ENCODE data around the gene INPP5A. TPM values are rescaled to one million over a fixed set of nuclear protein-coding genes. Genes with fewer than 3 reads are reported as not detected.

INPP5A gene
- total and polyA plus RNA-seq, 2 donors (not counting 1 experiment from before 2014, with no cell fraction given): 9.3 to 87.8 TPM

DNA sequence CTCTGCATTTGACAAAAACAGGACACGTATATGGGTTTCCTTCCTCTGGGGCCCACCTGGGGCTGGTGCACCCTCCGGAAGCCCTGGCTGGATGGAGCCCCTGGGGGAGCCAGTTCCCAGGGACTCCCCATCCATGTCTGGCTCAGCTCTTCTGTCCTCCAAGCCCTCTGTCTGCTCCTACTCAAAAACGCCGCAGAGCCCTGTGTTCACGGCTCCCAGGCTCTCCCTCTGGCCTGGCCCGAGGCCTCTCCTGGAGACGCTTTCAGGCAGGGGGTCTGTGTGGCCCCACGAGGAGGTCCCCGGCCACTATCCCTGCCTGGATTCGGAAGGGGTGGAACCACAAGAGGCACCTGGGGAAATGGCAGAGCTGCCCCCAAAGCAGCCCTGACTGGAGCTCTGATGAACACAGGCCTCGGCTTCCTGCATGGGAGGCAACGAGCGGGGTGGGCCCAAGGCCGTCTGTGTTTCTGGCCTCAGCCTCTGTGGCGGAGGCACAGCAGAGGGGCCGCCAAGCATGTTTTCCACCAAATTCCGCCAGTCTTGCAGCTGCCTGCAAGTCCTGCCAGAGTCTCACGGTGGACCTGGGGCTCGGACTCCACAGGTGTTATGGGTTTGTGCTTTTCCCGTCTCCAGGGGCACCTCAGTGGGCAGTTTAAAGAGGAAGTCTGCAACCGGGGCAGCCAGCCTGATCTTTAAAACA lies 22.6 kb upstream of the INPP5A start:
- ChIA-PET CTCF (interaction anchor here (1.4 to 1.7 kb wide), 2 partner anchors 21 to 57 kb away, joined by 3 to 5 read pairs; no protein-coding TSS in a partner anchor), POLR2A (interaction anchor here (0.6 to 1.1 kb wide), 2 partner anchors 25 to 55 kb away, joined by 3 to 4 read pairs; no protein-coding TSS in a partner anchor)
- Histone ChIP-seq H3K4me2 (replicated peaks; ENCODE audit: low read depth, low read length, poor library complexity, severe bottlenecking) (peak overlapping the region; percentile 85), H3K4me1 (ENCODE audit: control insufficient read depth in 2 of 2, insufficient read depth in 2 of 2, low read length in 2 of 2) (peaks cover 27 to 31% of the 10 kb centered on the region in 2 donors), H3K9ac (ENCODE audit: low read length) (peak overlapping the region; percentile 50), H3K36me3 (replicated peaks in 1 of 2; ENCODE audit: control extremely low read depth in 1 of 2, control insufficient read depth in 1 of 2, extremely low read depth in 1 of 2, insufficient read depth in 2 of 2, low read length in 1 of 2) (no peaks in the 10 kb centered on the region), H3K79me2 (ENCODE audit: control insufficient read depth, insufficient read depth, low read length) (no peaks in the 10 kb centered on the region), H3K4me3 (ENCODE audit: control extremely low read depth in 1 of 5, extremely low read depth in 1 of 5, insufficient read depth in 1 of 5, low read depth in 2 of 5, low read length in 4 of 5) (peak overlapping the region in 4 of 5 experiments; percentile 9 to 55 (median 29)), H2AFZ (ENCODE audit: insufficient read depth, low read depth, low read length, poor library complexity, severe bottlenecking) (peak overlapping the region; percentile 90), H3K27me3 (replicated peaks in 1 of 4; ENCODE audit: control extremely low read depth in 1 of 4, control insufficient read depth in 3 of 4, insufficient read depth in 4 of 4, low read length in 3 of 4) (peaks cover 0 to 4% (median 2%) of the 10 kb centered on the region in 4 experiments), H3K9me3 (ENCODE audit: control extremely low read depth in 1 of 3, control insufficient read depth in 2 of 3, insufficient read depth in 1 of 3, low read length in 2 of 3) (no peaks in the 10 kb centered on the region), H4K20me1 (ENCODE audit: control insufficient read depth, insufficient read depth, low read length, poor library complexity, severe bottlenecking) (no peaks in the 10 kb centered on the region), H3K27ac (ENCODE audit: low read length in 2 of 2) (peak overlapping the region; percentile 71 to 76)
- H3K9me3 Mint-ChIP-seq (ENCODE audit: insufficient read depth): no peaks in the 10 kb centered on the region
- WGBS (ENCODE audit: insufficient coverage): 17% methylated on average over 19 of the region's 21 CpGs
- peaks cover 4% of the 10 kb centered on the region for H3K27me3 Mint-ChIP-seq
- H3K4me1 Mint-ChIP-seq: peaks cover 4% of the 10 kb centered on the region
- ATAC-seq (ENCODE audit: low read depth): peak; percentile 70
- intact Hi-C loops (cut with micrococcal nuclease): loop anchor here (2.0 kb wide), 1 partner anchor 22 kb away; the partner anchor contains the start of gene INPP5A
- no peak overlapping the region for H3K27ac Mint-ChIP-seq
- peak overlapping the region; percentile 80 for H3K4me3 Mint-ChIP-seq
- DNase-seq: peak; percentile 66
- TF ChIP-seq, protein P1, sequence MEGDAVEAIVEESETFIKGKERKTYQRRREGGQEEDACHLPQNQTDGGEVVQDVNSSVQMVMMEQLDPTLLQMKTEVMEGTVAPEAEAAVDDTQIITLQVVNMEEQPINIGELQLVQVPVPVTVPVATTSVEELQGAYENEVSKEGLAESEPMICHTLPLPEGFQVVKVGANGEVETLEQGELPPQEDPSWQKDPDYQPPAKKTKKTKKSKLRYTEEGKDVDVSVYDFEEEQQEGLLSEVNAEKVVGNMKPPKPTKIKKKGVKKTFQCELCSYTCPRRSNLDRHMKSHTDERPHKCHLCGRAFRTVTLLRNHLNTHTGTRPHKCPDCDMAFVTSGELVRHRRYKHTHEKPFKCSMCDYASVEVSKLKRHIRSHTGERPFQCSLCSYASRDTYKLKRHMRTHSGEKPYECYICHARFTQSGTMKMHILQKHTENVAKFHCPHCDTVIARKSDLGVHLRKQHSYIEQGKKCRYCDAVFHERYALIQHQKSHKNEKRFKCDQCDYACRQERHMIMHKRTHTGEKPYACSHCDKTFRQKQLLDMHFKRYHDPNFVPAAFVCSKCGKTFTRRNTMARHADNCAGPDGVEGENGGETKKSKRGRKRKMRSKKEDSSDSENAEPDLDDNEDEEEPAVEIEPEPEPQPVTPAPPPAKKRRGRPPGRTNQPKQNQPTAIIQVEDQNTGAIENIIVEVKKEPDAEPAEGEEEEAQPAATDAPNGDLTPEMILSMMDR (IDR thresholded peaks at IDR 0.05): no peak
- no peak for TF ChIP-seq EZH2 (IDR thresholded peaks at IDR 0.05; ENCODE audit: borderline replicate concordance, insufficient read depth, low read depth, low read length, poor library complexity, severe bottlenecking)
